ENCODE results near the gene ETV3.

Gene ETV3

GRCh38 chr1:157087030-157087429, 51.2 kb downstream of the ETV3 start:
- H3K4me3 ChIP-seq: no peak overlapping the region
- no peak for DNase-seq
- H3K4me1 ChIP-seq: peaks cover 0 to 9% (median 0%) of the 10 kb centered on the region in 4 donors
- no peaks in the 10 kb centered on the region for H3K36me3 ChIP-seq
- no peak overlapping the region for H3K27ac ChIP-seq
- H3K27me3 ChIP-seq: peaks cover 0 to 8% of the 10 kb centered on the region in 2 donors
- H3K9me3 ChIP-seq: no peaks in the 10 kb centered on the region
- TF ChIP-seq CTCF (IDR thresholded peaks at IDR 0.05): no peak
- intact Hi-C loops (cut with DNase I; ENCODE audit: low total_unique reads): no loop called here

- Histone ChIP-seq H3K27me3 (peaks cover 0 to 6% of the 10 kb centered on the region in 2 donors), H3K36me3 (no peaks in the 10 kb centered on the region), H3K9me3 (no peaks in the 10 kb centered on the region), H3K27ac (no peak overlapping the region), H3K4me1 (peaks cover 0 to 8% (median 0%) of the 10 kb centered on the region in 4 donors), H3K4me3 (no peak overlapping the region)
- intact Hi-C loops (cut with DNase I; ENCODE audit: low total_unique reads): no loop called here
- DNase-seq: no peak
- no peak for TF ChIP-seq CTCF (IDR thresholded peaks at IDR 0.05)
These were observed 51.9 kb downstream of the ETV3 start for GRCh38 chr1:157086299-157086698.

- no peaks in the 10 kb centered on the region for H3K9me3 ChIP-seq
- peaks cover 0 to 4% of the 10 kb centered on the region in 2 donors for H3K27me3 ChIP-seq
- H3K4me1 ChIP-seq: peaks cover 0 to 7% (median 0%) of the 10 kb centered on the region in 4 donors
- H3K36me3 ChIP-seq: no peaks in the 10 kb centered on the region
- no peak overlapping the region for H3K27ac ChIP-seq
- no peak for TF ChIP-seq CTCF (IDR thresholded peaks at IDR 0.05)
- H3K4me3 ChIP-seq: no peak overlapping the region
- intact Hi-C loops (cut with DNase I; ENCODE audit: low total_unique reads): no loop called here
- no peak for DNase-seq
These were observed 52.8 kb downstream of the ETV3 start for GRCh38 chr1:157085421-157085820.

- intact Hi-C loops (cut with DNase I; ENCODE audit: low total_unique reads): no loop called here
- DNase-seq: no peak
- TF ChIP-seq CTCF (IDR thresholded peaks at IDR 0.05): no peak
These were observed 53.5 kb downstream of the ETV3 start for GRCh38 chr1:157084720-157085119.

GRCh38 chr1:157081707-157082106, 56.5 kb downstream of the ETV3 start:
- Histone ChIP-seq H3K4me3 (no peak overlapping the region), H3K9me3 (no peaks in the 10 kb centered on the region), H3K27me3 (no peaks in the 10 kb centered on the region), H3K27ac (no peak overlapping the region), H3K36me3 (no peaks in the 10 kb centered on the region), H3K4me1 (no peaks in the 10 kb centered on the region)
- DNase-seq: no peak
- intact Hi-C loops (cut with DNase I; ENCODE audit: low total_unique reads): no loop called here
- TF ChIP-seq CTCF (IDR thresholded peaks at IDR 0.05): no peak

More at GRCh38 chr1:157084720-157085119, 53.5 kb downstream of the ETV3 start:
- H3K4me3 ChIP-seq: no peak overlapping the region
- H3K4me1 ChIP-seq: no peaks in the 10 kb centered on the region
- no peaks in the 10 kb centered on the region for H3K36me3 ChIP-seq
- H3K9me3 ChIP-seq: no peaks in the 10 kb centered on the region
- no peak overlapping the region for H3K27ac ChIP-seq
- peaks cover 0 to under 1% of the 10 kb centered on the region in 2 donors for H3K27me3 ChIP-seq

GRCh38 chr1:157080714-157081113, 57.5 kb downstream of the ETV3 start:
- Histone ChIP-seq H3K4me1 (no peaks in the 10 kb centered on the region), H3K27ac (no peak overlapping the region), H3K4me3 (no peak overlapping the region), H3K27me3 (peaks cover 0 to 2% of the 10 kb centered on the region in 2 donors), H3K36me3 (no peaks in the 10 kb centered on the region), H3K9me3 (no peaks in the 10 kb centered on the region)
- TF ChIP-seq CTCF (IDR thresholded peaks at IDR 0.05): no peak
- no peak for DNase-seq
- intact Hi-C loops (cut with DNase I; ENCODE audit: low total_unique reads): no loop called here
